ENCODE measurements around the gene LRRC4.

- TF ChIP-seq GATA3 (IDR thresholded peaks at IDR 0.05; ENCODE audit: low read depth, low read length) = no peak
- no peak for TF ChIP-seq GATA2 (IDR thresholded peaks at IDR 0.05; ENCODE audit: low read depth, low read length)
These were observed 20.0 kb downstream of the LRRC4 start for GRCh38 chr7:128011131-128011661.
